Dedifferentiated amniotic fluid mesenchymal stem cell (primary cell): ENCODE measurements around the gene OR51B5.
"Not testable (repeated sequence)": the region's sequence is repeated elsewhere in the genome, so short reads cannot be mapped to it uniquely, and the experiment has no call there.

Experiments used
- DNase-seq: peaks from one replicate; pipeline ENCODE4 v3.0.0-alpha.2; 2016; ENCODE audit errors: extremely low spot score

Gene OR51B5

GRCh38 chr11:5335170-5335569, 8.2 kb downstream of the OR51B5 start:
- DNase-seq: no peak

DNA sequence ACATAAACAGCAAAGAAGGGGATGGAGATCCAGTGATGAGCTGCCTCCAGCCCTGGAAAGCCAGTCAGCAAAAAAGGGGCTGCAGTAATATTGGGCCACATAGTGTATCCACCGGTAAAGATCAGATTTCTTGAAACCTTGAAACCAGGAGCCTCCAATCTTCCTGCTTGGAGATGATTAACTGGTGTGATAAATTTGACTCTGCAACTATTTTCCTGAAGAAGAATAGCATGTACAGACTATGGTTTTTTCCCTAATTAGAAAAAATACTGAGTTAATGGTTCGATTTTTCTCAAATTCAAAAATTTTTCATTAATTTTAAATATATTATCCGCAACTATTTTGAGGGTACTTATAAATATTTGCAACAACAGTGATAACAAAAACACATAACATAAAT, 19.1 kb downstream of the OR51B5 start, which contains the start of gene OR51B2:
OR51B2 (minus strand) TSS at position 101 of the 400 bp plus-strand sequence; CDS start at position 101, 0 bp downstream.
- DNase-seq: no peak

DNA sequence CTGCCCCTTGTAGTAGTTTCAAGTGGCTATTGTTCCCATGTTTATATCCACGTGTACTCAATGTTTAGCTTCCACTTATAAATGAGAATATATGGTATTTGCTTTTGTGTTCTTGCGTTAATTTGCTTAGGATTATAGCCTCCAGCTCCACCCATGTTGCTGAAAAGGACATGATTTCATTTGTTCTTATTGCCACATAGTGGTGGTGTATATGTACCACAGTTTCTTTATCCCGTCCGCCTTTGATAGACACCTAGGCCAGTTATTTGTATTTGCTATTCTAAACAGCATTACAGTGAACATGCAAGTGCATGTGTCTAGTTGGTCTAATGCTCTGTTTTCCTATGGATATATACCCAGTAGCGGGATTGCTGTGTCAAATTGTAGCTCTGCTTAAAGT, 26.0 kb downstream of the OR51B5 start:
- DNase-seq: no peak

DNA sequence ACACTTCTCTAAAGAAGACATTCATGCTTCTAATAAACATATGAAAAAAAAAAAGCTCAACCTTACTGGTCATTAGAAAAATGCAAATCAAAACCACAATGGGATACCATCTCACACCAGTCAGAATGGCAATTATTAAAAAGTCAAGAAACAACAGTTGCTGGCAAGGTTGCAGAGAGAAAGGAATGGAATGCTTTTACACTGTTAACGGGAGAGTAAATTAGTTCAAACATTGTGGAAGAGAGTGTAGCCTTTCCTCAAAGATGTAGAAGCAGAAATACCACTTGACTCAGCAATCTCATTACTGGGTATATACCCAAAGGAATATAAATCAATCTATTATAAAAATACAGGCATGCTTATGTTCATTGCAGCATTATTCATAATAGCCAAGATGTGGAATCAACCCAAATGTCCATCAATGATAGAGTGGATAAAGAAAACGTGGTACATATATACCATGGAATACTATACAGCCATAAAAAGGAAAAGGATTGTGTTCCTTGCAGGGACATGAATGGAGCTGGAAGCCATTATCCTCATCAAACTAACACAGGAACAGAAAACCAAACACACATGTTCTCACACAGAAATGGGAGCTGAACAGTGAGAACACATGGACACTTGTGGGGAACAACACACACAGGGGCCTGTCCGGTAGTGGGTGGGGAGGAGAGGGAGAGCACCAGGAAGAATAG, 29.8 kb downstream of the OR51B5 start:
- DNase-seq: not testable (repeated sequence)

DNA sequence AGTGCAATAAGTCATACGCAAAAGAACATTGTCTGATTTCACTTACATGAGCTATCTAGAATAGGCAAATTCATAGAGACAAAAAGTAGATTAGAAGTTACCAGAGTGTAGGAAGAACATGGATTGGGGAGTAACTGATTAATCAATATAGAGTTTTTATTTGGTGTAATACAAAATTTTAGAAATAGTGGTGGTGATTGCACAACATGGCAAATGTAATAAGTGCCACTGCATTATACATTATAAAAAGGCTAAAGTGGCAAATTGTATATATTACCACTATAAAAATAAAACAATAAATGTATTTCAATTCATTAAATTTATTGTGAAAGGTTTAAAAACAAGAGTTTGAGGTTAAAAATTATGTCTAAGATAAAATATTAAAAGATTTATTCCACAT, 32.9 kb downstream of the OR51B5 start:
- no peak for DNase-seq

DNA sequence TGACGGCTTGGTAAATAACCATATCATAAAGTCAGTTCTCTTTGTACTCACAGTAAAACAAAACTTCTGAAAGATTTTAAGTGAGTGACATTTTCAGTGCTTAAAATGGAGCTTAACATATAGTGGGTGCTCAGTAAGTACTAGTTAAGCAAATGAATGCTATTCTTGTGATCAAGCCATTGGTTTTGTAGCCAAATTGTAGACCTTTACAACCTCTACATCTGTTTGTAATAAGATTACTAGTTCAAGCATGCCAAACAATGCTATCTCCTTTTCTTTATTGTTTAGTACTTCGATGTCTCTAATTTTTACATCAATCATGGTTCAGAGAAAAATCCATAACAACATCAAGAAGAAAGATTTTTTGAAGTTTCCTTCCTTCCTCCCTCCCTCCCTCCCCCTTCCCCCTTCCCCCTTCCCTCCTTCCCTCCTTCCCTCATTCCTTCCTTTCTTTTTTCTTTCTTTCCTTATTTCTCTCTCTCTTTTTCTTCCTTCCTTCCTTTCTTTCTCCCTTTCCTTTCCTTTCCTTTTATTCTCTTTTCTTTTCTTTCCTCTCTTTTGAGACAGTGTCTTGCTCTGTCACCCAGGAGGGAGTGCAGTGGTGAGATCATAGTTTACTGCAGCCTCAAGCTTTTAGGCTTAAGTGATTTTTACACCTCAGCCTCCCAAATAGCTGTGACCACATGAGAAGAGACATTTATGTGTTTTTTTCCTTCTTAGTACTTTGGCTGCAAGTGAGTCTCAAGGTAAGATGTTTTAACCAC, 35.9 kb downstream of the OR51B5 start:
- DNase-seq: no peak

- DNase-seq: no peak
These were observed 39.3 kb downstream of the OR51B5 start for GRCh38 chr11:5304046-5304445.

GRCh38 chr11:5303626-5304025, 39.7 kb downstream of the OR51B5 start:
- no peak for DNase-seq

- no peak for DNase-seq
These were observed 41.5 kb downstream of the OR51B5 start, which contains the start of gene OR51B4 for GRCh38 chr11:5301846-5302245. Gene OR51B4, minus strand, starts transcription at chr11:5301946. Its CDS starts 0 bp downstream, at chr11:5301946.

DNA sequence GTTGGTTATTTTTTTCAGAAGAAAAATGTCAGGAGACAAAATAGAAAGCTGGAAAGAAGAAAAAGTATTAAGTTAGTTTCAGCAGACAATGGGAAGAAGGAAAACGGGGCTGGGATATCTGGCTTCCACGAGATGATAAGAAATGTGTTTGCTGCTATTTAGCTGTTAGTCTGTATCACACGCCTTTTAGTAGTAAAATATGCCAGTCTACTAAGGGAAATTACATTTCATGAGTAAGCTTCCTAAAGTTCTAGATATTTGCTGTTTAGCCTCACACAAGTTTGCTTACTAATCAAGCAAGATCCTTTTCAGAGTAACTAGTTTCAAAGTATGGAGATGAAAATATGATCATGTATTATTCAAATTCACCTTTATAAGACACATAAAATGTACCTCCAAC, 43.1 kb downstream of the OR51B5 start:
- no peak for DNase-seq

DNA sequence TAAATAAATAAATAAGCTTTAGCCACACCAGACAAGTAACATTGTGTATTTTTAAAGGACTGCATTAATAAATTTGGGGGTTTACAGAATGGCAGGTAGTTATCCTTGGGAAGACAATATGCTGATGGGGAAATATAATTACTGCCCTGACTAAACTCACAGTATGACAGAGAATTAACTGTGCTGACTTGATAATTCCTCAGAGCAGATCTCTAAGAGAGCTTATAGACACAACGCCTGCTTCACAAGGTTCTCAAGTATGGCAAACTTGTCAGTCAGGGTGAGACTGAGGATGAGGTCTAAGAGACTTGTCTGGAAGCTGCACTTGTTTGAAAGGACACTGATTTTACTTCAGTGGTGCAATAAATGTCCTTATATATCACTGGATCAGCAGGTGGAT, 44.9 kb downstream of the OR51B5 start:
- no peak for DNase-seq

DNA sequence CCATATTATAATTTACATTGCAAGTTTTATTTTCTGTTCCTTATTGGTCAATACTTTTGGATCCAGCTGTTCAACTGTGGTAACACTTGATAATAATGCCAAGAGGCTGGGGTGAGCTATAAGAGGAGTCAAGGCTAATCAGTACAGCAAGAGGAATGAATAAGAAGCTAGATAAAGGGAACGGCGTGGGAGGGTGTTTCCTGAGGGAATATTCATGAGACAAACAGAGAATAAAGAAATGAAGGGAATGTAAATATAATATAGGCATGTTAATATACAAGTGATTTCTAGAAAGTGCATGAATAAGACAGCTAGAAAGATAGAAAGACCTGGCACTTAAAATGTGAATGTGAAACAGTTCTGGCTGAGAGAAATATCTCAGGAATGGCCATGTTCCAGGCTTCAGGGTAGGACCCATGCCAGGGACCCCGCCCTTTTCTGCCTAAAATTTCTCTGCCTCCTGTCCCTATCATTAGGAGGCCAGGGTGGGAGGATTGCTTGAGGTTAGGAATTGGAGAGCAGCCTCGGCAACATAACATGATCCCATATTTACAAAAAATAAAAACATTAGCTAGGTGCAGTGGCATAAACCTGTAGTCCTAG, 45.5 kb downstream of the OR51B5 start:
- DNase-seq: no peak

GRCh38 chr11:5294342-5294995, 48.9 kb downstream of the OR51B5 start:
- DNase-seq: not testable (repeated sequence)

DNA sequence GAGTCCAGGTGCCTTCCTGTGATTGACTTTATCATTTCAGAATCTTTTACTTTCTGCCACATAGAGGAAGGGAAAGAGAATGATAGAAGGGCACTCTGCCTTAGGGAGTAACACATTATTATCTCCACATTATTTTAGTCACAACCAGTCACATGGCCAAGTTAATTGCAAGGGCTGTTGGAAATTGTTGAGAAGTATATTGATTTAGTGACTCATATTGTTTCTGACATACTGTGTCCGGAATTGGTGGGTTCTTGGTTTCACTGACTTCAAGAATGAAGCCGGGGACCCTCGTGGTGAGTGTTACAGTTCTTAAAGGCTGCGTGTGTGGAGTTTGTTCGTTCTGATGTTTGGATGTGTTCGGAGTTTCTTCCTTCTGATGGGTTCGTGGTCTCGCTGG, 50.3 kb downstream of the OR51B5 start:
- DNase-seq: no peak
